HepG2 (cell line): ENCODE data around the gene PARP14. TPM values are rescaled to one million over a fixed set of nuclear protein-coding genes. Genes with fewer than 3 reads are reported as not detected.

Experiments used
- ATAC-seq: fragments of 200-7000 bp; cut with Tn5 transposase; 3 replicates; pipeline ENCODE4 v1.9.1; 2020; ENCODE audit warnings: mild to moderate bottlenecking, moderate library complexity
- BruUV-seq: library from RNA; stranded (reverse); fragments of 400-500 nt; replicated peaks from 2 replicates; lab custom pipeline; 2021; lab: Mats Ljungman, UMichigan
- CTCF ChIA-PET: fragments of 300-600 bp; formaldehyde crosslinking; extraction: SDS; loops from one replicate; lab custom pipeline; 2021; ENCODE audit warnings: low total read pairs, inconsistent platforms, low intra/inter-chr PET ratio; lab: Yijun Ruan, JAX
- POLR2A ChIA-PET: fragments of 350-600 bp; sonication (Branson Sonifier 250); formaldehyde crosslinking; loops from one replicate; lab custom pipeline; 2020; ENCODE audit warnings: antibody characterized with exemption, inconsistent platforms; lab: Yijun Ruan, JAX
- DNase-seq: peaks from one replicate; pipeline ENCODE4 v3.0.0-alpha.2; 2015; ENCODE audit warnings: low spot score
- FAIRE-seq: peaks from 3 replicates; lab custom pipeline; 2011; peaks lifted over from hg19 to GRCh38; lab: Jason Lieb, UNC
- H2AFZ ChIP-seq: one replicate; pipeline ENCODE4 v1.6.1; 2011; ENCODE audit warnings: low read length, inconsistent platforms
- H3K27ac ChIP-seq: fragments of 300-600 bp; 3 replicates; pipeline ENCODE4 v1.8.0; 2011; ENCODE audit warnings: mixed run types, mild to moderate bottlenecking, mixed read lengths, low read length, inconsistent platforms; ENCODE audit not compliant: insufficient read depth; ENCODE audit errors: extremely low read length
- H3K27me3 ChIP-seq, 2 experiments: fragments of 200-600 bp in 1 of 2; 2 replicates in 1 of 2; 3 replicates in 1 of 2; pipeline versions ENCODE4 v1.6.0 to v1.8.0; 2011; ENCODE audit warnings: low read length in 2 of 2, mild to moderate bottlenecking in 2 of 2, moderate library complexity in 2 of 2, inconsistent platforms in 1 of 2; ENCODE audit not compliant: insufficient read depth in 2 of 2, control insufficient read depth in 1 of 2
- H3K36me3 ChIP-seq, 2 experiments: fragments of 200-600 bp in 1 of 2; replicated peaks in 1 of 2; 2 replicates in 1 of 2; 3 replicates in 1 of 2; pipeline versions ENCODE4 v1.5.1 to v1.8.0; 2011; ENCODE audit warnings: low read length in 2 of 2, inconsistent platforms in 1 of 2; ENCODE audit not compliant: insufficient read depth in 2 of 2, control insufficient read depth in 1 of 2
- H3K4me1 ChIP-seq: 2 replicates; pipeline ENCODE4 v1.5.1; 2012; ENCODE audit warnings: low read length, inconsistent platforms; ENCODE audit not compliant: insufficient read depth
- H3K4me2 ChIP-seq: 2 replicates; pipeline ENCODE4 v1.6.0; 2011; ENCODE audit warnings: low read depth, low read length, inconsistent platforms
- H3K4me3 ChIP-seq, 3 experiments: fragments of 200-600 bp in 1 of 3; sonication (generic), shearing (Covaris generic) in 1 of 3; replicated peaks in 1 of 3; 2 replicates each; pipeline ENCODE4 v1.5.1; 2011 to 2016; ENCODE audit warnings: low read length in 3 of 3, inconsistent platforms in 2 of 3, low read depth in 2 of 3, mild to moderate bottlenecking in 2 of 3, control low read depth in 1 of 3, mixed read lengths in 1 of 3; ENCODE audit not compliant: insufficient read depth in 1 of 3
- H3K79me2 ChIP-seq: one replicate; pipeline ENCODE4 v1.6.1; 2011; ENCODE audit warnings: low read length, inconsistent platforms; ENCODE audit not compliant: insufficient read depth
- H3K9ac ChIP-seq: 2 replicates; pipeline ENCODE4 v1.6.0; 2011; ENCODE audit warnings: mild to moderate bottlenecking, low read depth, low read length, inconsistent platforms; ENCODE audit not compliant: insufficient read depth
- H3K9me3 ChIP-seq: 2 replicates; pipeline ENCODE4 v1.5.1; 2012; ENCODE audit warnings: mild to moderate bottlenecking, low read length
- H4K20me1 ChIP-seq: 2 replicates; pipeline ENCODE4 v1.6.0; 2011; ENCODE audit warnings: inconsistent platforms, mild to moderate bottlenecking, low read length, moderate library complexity; ENCODE audit not compliant: insufficient read depth
- ARID3A ChIP-seq: IDR thresholded peaks from 2 replicates; pipeline ENCODE4 v1.6.1; 2012; ENCODE audit warnings: low read depth, low read length, improper control_type of control experiment
- CEBPZ ChIP-seq: IDR thresholded peaks from 2 replicates; pipeline ENCODE4 v1.6.1; 2012; ENCODE audit warnings: low read length, improper control_type of control experiment
- HES4 ChIP-seq: sonication (generic); formaldehyde crosslinking; IDR thresholded peaks from 2 replicates; pipeline ENCODE4 v1.9.0; 2021; ENCODE audit warnings: mild to moderate bottlenecking, missing genetic modification reagents, borderline replicate concordance
- SMYD3 ChIP-seq: sonication (generic); formaldehyde crosslinking; IDR thresholded peaks from 2 replicates; pipeline ENCODE4 v1.8.1; 2023; ENCODE audit warnings: mild to moderate bottlenecking, missing genetic modification reagents
- SP1 ChIP-seq, 2 experiments: fragments of 450-650 bp in 1 of 2; sonication (generic) in 1 of 2; formaldehyde crosslinking in 1 of 2; IDR thresholded peaks; 2 replicates each; pipeline versions ENCODE4 v1.4.0 to v1.6.1; 2016 to 2020; ENCODE audit warnings: missing genetic modification reagents in 1 of 2
- TP53 ChIP-seq: sonication (generic); formaldehyde crosslinking; conservative IDR thresholded peaks from 2 replicates; pipeline ENCODE4 v1.4.0; 2020; ENCODE audit warnings: missing genetic modification reagents
- TRAFD1 ChIP-seq: sonication (generic); formaldehyde crosslinking; IDR thresholded peaks from 2 replicates; pipeline ENCODE4 v1.5.1; 2020; ENCODE audit warnings: missing genetic modification reagents, mild to moderate bottlenecking, borderline replicate concordance
- ZNF30 ChIP-seq: sonication (generic); formaldehyde crosslinking; IDR thresholded peaks from 2 replicates; pipeline ENCODE4 v1.5.0; 2020; ENCODE audit warnings: mild to moderate bottlenecking, missing genetic modification reagents
- ZNF337 ChIP-seq: sonication (generic); formaldehyde crosslinking; IDR thresholded peaks from 2 replicates; pipeline ENCODE4 v1.5.1; 2020; ENCODE audit warnings: missing genetic modification reagents, low read depth, mild to moderate bottlenecking, borderline replicate concordance
- ZNF512B ChIP-seq: sonication (generic); formaldehyde crosslinking; IDR thresholded peaks from 2 replicates; pipeline ENCODE4 v1.5.1; 2020; ENCODE audit warnings: missing genetic modification reagents, mild to moderate bottlenecking, borderline replicate concordance
- ZNF576 ChIP-seq: sonication (generic); formaldehyde crosslinking; IDR thresholded peaks from 2 replicates; pipeline ENCODE4 v1.4.0; 2020; ENCODE audit warnings: mild to moderate bottlenecking, missing genetic modification reagents
- ZUFSP ChIP-seq: sonication (generic); formaldehyde crosslinking; IDR thresholded peaks from 2 replicates; pipeline ENCODE4 v1.9.0; 2021; ENCODE audit warnings: missing genetic modification reagents, mild to moderate bottlenecking, borderline replicate concordance
- WGBS: methylation state at CpG from one replicate; pipeline ENCODE4 v1.1.6; 2017; ENCODE audit warnings: low lambda C conversion rate; 5-methylcytosine and 5-hydroxymethylcytosine counted together
- in situ Hi-C: cut with HindIII; loops from 2 replicates; pipeline ENCODE4 v1.10.0; 2017; ENCODE audit warnings: low pct_unique_long_range_greater_than_20kb; ENCODE audit not compliant: extremely low pct_ligation_motif_present
- intact Hi-C: fragments of 100-400 bp; cut with micrococcal nuclease; formaldehyde crosslinking; loops from one replicate; pipeline ENCODE4 v1.10.0; 2022; ENCODE audit not compliant: unreplicated experiment
- polyA plus RNA-seq, 8 experiments: library from polyadenylated mRNA; depleted of rRNA in 3 of 8; stranded (reverse) in 7 of 8; unstranded in 1 of 8; fragments of >200 nt; fragmentation: Illumina TruSeq in 4 of 8; extraction: Trizol in 4 of 8; gene quantifications; 2 replicates each; pipeline versions ENCODE4 v1.2.1 to v1.2.3, GENCODE V29; 2011 to 2016; ENCODE audit warnings: low read depth in 4 of 8, missing spikeins in 1 of 8, mixed read lengths in 1 of 8; ENCODE audit not compliant: insufficient read depth in 1 of 8
- total RNA-seq, 5 experiments: library from RNA; depleted of rRNA; stranded (reverse); fragments of >200 nt; fragmentation: Illumina TruSeq; extraction: Trizol; gene quantifications; 2 replicates each; pipeline ENCODE4 v1.2.3, GENCODE V29; 2016; ENCODE audit warnings: low read depth in 1 of 5

PARP14 gene
- total and polyA plus RNA-seq, 2 of the 13 experiments (the other 11 are each of a cell fraction or from before 2014, with no cell fraction given), result 9.0 to 19.1 TPM

GRCh38 chr3:122716667-122717066 lies 36.0 kb downstream of the PARP14 start:
- Histone ChIP-seq H3K36me3 (peaks cover 1 to 14% of the 10 kb centered on the region in 2 experiments; a peak in 3 of 5 replicates), H3K9me3 (no peaks in the 10 kb centered on the region), H3K79me2 (no peaks in the 10 kb centered on the region), H2AFZ (no peak overlapping the region), H3K27me3 (no peaks in the 10 kb centered on the region), H3K4me2 (no peak overlapping the region), H3K9ac (no peak overlapping the region), H3K4me3 (no peak overlapping the region), H3K27ac (no peak overlapping the region), H4K20me1 (no peaks in the 10 kb centered on the region), H3K4me1 (no peaks in the 10 kb centered on the region)
- in situ Hi-C loops (no loop called here), intact Hi-C loops (no loop called here)
- CTCF ChIA-PET, result no interaction called here
- POLR2A ChIA-PET, result no interaction called here
- TF ChIP-seq TRAFD1 (CRISPR knock-in tag), result no peak
- TF ChIP-seq CEBPZ, result no peak
- no peak for TF ChIP-seq ZNF30 (CRISPR knock-in tag)
- no peak for TF ChIP-seq SMYD3 (CRISPR knock-in tag)
- no peak for TF ChIP-seq HES4 (CRISPR knock-in tag)
- TF ChIP-seq ZNF576 (CRISPR knock-in tag), result no peak
- TF ChIP-seq SP1 (IDR thresholded peaks at IDR 0.05), result no peak
- no peak for TF ChIP-seq SP1 (CRISPR knock-in tag; IDR thresholded peaks at IDR 0.05)
- TF ChIP-seq ARID3A, result no peak
- no peak for TF ChIP-seq ZNF512B (CRISPR knock-in tag)
- no peak for TF ChIP-seq ZUFSP
- TF ChIP-seq TP53 (CRISPR knock-in tag), result no peak
- TF ChIP-seq ZNF337, result no peak
- DNase-seq (no peak), FAIRE-seq (no peak), ATAC-seq (no peak)
- WGBS, result 96% methylated on average over 4 of the region's 4 CpGs
- no TSS peak for BruUV-seq
